Activated CD8-positive, alpha-beta memory T cell treated with anti-CD3 and anti-CD28 coated beads for 24 hours (primary cell): ENCODE data around the gene SLC37A1.

Experiments
- DNase-seq: peaks from one replicate; pipeline ENCODE4 v3.0.0-alpha.2; 2020

Gene SLC37A1

GRCh38 chr21:42530167-42530518, 16.5 kb downstream of the SLC37A1 start:
- peak; percentile 54 for DNase-seq

- DNase-seq: no peak
Measured at GRCh38 chr21:42531771-42532170, 18.1 kb downstream of the SLC37A1 start.

GRCh38 chr21:42532466-42533181, 19.0 kb downstream of the SLC37A1 start:
- DNase-seq: no peak

- DNase-seq: peak; percentile 48
Measured at GRCh38 chr21:42533306-42533962, 19.8 kb downstream of the SLC37A1 start.

GRCh38 chr21:42533963-42534355, 20.3 kb downstream of the SLC37A1 start:
- no peak for DNase-seq

DNA sequence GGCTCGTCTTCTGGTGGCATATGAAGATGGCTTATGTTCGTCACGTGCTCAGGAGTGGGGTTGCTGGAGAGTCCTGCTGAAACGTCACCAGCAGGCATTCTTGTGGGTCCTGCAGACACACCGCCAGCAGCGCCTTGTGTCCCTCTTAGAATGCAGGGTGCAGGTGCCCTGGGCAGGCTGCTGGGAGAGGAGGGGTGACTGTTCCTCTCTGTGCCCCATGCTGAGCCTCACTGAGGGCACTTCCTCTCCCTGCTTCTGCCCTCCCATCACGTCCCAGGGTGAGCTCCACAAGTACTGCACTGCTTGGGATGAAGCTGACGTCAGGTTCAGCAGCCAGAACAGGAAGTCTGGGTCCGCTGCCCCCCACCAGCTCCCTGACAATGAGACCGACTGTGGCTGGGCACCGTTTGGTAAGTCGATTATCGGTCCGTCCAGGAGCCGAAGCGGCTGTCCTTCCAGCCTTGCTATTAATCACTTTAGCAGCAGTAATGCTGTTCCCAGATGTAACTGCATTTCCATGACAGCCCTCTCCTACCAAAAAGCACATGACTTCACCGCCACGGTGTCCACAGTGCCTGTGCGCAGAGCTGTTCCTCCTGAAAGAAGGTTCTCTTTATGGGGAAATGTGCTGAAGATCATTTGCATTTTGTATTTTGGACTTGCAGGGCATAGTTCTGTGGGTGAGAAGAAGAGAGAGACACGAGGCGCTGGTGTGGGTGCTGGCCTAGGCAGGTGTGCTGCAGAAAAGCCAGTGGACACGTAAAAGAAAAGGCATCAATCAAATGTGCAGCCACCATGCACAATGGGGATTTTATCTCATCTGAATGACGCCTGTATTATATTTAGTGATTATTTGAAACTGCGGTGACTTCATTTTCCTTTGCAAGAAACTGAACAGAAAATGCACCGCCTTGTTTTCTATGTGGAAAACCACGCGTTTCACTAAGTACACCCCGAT, 21.0 kb downstream of the SLC37A1 start:
- DNase-seq: no peak

GRCh38 chr21:42535602-42536171, 22.0 kb downstream of the SLC37A1 start:
- no peak for DNase-seq

DNA sequence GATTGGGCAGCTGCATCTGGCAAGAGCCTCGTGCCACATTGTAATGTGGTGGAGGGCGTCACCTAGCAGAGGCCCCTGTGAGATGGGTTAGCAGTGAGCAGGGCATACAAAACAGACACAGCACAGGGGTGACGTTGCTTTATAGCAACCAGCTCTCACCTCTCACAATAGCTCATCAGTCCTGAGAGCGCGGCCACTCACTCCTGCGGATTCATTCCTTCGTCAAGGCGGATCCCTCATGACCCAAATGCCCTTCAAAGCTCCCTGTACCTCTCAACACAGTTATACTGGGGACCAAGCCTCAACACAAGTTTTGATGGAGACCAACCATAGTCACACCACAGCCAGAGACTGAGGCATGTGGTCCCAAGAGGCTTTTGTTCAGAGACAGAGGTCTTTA, 22.9 kb downstream of the SLC37A1 start:
- no peak for DNase-seq

- DNase-seq: no peak
Measured at GRCh38 chr21:42537106-42537742, 23.6 kb downstream of the SLC37A1 start.

DNA sequence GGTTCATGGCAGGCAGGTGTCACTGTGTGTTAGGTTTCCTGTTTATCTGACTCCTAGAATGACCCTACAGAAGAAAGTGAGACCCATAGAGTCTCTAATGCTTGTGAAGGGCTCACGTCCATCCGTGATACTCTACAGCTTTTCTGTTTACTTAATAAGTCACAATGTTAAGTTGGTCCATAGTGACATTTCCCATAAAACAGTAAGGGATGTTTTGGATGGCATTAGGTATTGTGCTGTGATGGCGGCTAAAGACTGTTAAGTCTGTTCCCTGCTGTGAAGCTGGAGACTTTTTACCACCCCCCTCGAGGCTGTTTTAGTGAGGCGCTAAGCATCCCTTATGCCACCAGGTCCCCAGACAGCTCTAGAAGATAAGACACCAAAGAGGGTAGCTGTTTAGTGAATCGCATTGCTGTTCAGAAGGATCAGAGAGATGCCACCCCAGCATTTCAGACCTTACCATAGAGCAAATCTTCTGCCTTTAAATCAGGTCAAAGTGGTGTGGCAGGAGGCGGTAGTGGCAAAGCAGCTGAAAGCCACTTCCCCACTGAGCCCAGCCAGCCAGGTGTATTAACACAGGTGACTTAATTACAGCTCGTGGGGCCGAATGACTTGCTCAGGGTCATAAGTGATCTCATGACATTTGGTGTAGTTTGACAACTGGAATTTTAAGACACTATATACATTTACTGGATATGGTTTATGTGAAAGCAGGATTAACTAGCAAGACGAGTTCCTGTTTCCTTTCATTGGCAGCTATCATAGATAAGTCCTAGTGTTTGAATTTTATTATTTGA, 25.0 kb downstream of the SLC37A1 start:
- DNase-seq: no peak

DNA sequence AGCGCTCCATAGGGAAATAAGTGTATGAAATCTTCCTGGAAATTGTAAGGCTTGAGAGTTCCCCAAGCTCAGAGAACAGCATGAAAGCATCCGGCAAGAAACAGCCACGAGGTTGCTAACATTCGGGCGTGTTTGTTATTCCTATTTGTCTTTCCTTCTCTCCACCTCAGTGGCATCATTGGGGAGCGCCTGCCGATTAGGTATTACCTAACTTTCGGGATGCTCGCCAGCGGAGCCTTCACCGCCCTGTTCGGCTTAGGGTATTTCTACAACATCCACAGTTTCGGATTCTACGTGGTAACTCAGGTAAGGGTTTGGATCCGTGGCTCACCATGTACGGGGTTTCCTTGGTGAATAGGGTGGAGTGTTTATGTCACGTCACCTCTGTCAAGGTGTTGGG, 25.7 kb downstream of the SLC37A1 start:
- DNase-seq: no peak

GRCh38 chr21:42539931-42540343, 26.3 kb downstream of the SLC37A1 start:
- no peak for DNase-seq

GRCh38 chr21:42540396-42540795, 26.7 kb downstream of the SLC37A1 start:
- no peak for DNase-seq

DNA sequence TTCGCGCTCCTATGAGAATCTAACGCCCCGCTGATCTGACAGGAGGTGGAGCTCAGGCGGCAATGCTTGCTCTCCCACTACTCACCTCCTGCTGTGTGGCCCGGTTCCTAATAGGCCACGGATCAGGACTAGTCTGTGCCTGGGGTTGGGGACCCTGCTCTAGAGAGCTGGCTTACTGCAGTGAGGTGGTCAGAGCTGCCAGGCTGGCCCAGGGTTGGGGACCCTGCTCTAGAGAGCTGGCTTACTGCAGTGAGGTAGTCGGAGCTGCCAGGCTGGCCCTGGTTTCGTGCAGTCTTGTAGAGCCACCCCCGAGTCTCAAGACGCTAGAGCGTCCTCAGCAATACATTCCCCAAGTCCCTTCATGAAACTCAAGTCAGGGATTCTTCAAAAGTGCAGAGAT, 27.5 kb downstream of the SLC37A1 start:
- no peak for DNase-seq

DNA sequence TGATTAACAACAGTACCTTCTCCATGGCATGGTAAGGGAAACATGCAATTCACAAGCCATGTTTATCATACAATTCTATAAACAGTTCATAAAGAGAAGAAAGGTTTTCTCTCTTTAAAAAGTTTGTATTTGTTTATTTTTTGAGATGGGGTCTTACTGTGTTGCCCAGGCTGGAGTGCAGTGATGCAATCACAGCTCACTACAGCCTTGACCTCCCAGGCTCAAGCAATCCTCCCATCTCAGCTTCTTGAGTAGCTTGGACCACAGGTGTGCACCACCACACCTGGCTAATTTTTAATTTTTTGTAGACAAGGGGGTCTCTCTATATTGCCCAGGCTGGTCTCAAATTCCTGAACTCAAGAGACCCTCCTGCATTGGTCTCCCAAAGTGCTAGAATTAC, 28.0 kb downstream of the SLC37A1 start:
- no peak for DNase-seq

- no peak for DNase-seq
Measured at GRCh38 chr21:42542196-42542595, 28.5 kb downstream of the SLC37A1 start.

GRCh38 chr21:42542596-42542995, 28.9 kb downstream of the SLC37A1 start:
- no peak for DNase-seq

GRCh38 chr21:42543106-42543847, 29.6 kb downstream of the SLC37A1 start:
- DNase-seq: no peak

- DNase-seq: no peak
Measured at GRCh38 chr21:42544544-42544943, 30.9 kb downstream of the SLC37A1 start.

GRCh38 chr21:42545317-42545716, 31.7 kb downstream of the SLC37A1 start:
- no peak for DNase-seq

DNA sequence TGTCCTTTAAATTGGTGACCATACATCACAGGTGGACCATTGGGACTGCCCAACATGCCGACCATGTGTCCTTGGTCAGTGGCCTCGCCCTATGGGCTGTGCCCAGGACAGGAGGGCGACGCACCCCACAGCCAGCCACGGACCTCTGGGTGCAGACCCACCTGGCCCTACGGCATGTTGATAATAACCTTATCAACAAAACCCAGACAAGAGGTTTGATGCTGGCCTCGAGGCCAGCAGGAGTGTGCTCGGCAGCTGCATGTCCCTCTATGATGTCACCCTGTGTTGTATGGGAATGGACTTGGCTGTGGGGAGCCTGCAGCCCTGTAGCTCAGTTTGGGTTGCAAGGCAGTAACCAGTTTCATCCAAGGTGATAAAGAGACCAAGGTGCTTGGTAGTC, 32.1 kb downstream of the SLC37A1 start:
- DNase-seq: no peak
